DND-41 (cell line): Measurements from ENCODE around the gene NAPA.

Experiments used
- ATAC-seq: fragments of 200-7000 bp; cut with Tn5 transposase; 3 replicates; pipeline ENCODE4 v1.9.1; 2021; ENCODE audit warnings: low read depth; ENCODE audit not compliant: insufficient read depth
- DNase-seq: peaks from one replicate; pipeline ENCODE4 v3.0.0-alpha.2; 2020
- H2AFZ ChIP-seq: 2 replicates; pipeline ENCODE4 v1.6.0; 2012; ENCODE audit warnings: low read depth, low read length
- H3K27ac ChIP-seq: 2 replicates; pipeline ENCODE4 v1.5.1; 2012; ENCODE audit warnings: low read length, inconsistent platforms
- H3K27me3 ChIP-seq: fragments of 200-600 bp; sonication (generic); 2 replicates; pipeline ENCODE4 v1.6.0; 2012; ENCODE audit warnings: low read length, mild to moderate bottlenecking, inconsistent platforms; ENCODE audit not compliant: insufficient read depth, poor library complexity
- H3K36me3 ChIP-seq: 2 replicates; pipeline ENCODE4 v1.5.1; 2012; ENCODE audit warnings: low read length, inconsistent platforms; ENCODE audit not compliant: insufficient read depth
- H3K4me1 ChIP-seq: 2 replicates; pipeline ENCODE4 v1.5.1; 2012; ENCODE audit warnings: mild to moderate bottlenecking, low read length; ENCODE audit not compliant: insufficient read depth
- H3K4me2 ChIP-seq: 2 replicates; pipeline ENCODE4 v1.6.0; 2012; ENCODE audit warnings: mild to moderate bottlenecking, moderate library complexity, low read length, inconsistent platforms; ENCODE audit not compliant: insufficient read depth
- H3K4me3 ChIP-seq, 2 experiments: fragments of 200-600 bp in 1 of 2; shearing (Covaris generic) in 1 of 2; 2 replicates each; pipeline ENCODE4 v1.5.1; 2012 to 2016; ENCODE audit warnings: inconsistent platforms in 2 of 2, low read length in 2 of 2, mild to moderate bottlenecking in 2 of 2, low read depth in 1 of 2, moderate library complexity in 1 of 2
- H3K79me2 ChIP-seq: 2 replicates; pipeline ENCODE4 v1.6.0; 2012; ENCODE audit warnings: low read length, inconsistent platforms; ENCODE audit not compliant: insufficient read depth
- H3K9ac ChIP-seq: 2 replicates; pipeline ENCODE4 v1.6.0; 2012; ENCODE audit warnings: low read depth, mild to moderate bottlenecking, inconsistent platforms, low read length, moderate library complexity
- H3K9me3 ChIP-seq: 2 replicates; pipeline ENCODE4 v1.5.1; 2012; ENCODE audit warnings: low read length, moderate library complexity, mild to moderate bottlenecking, inconsistent platforms; ENCODE audit not compliant: insufficient read depth, severe bottlenecking
- H4K20me1 ChIP-seq: 2 replicates; pipeline ENCODE4 v1.6.0; 2012; ENCODE audit warnings: low read length; ENCODE audit not compliant: insufficient read depth
- CTCF ChIP-seq: IDR thresholded peaks from 2 replicates; pipeline ENCODE4 v1.5.1; 2012; ENCODE audit warnings: borderline replicate concordance, low read length, moderate library complexity, mild to moderate bottlenecking; ENCODE audit not compliant: poor library complexity, severe bottlenecking; ENCODE audit errors: extremely low read depth
- EZH2 ChIP-seq: IDR thresholded peaks from 3 replicates; pipeline ENCODE4 v1.6.1; 2012; ENCODE audit warnings: borderline replicate concordance, low read depth, mild to moderate bottlenecking, moderate library complexity, low read length, inconsistent platforms; ENCODE audit not compliant: severe bottlenecking

The NAPA gene

GRCh38 chr19:47495478-47496372, 19.1 kb downstream of the NAPA start:
- Histone ChIP-seq H3K9me3 (no peaks in the 10 kb centered on the region), H3K4me1 (no peaks in the 10 kb centered on the region), H3K4me2 (no peak overlapping the region), H3K27me3 (no peaks in the 10 kb centered on the region), H2AFZ (no peak overlapping the region), H3K36me3 (peaks cover 83% of the 10 kb centered on the region), H4K20me1 (peaks cover 44% of the 10 kb centered on the region), H3K4me3 (no peak overlapping the region), H3K9ac (no peak overlapping the region), H3K79me2 (no peaks in the 10 kb centered on the region; the same call in 1 of the 2 replicates), H3K27ac (no peak overlapping the region)
- ATAC-seq (no peak), DNase-seq (no peak)
- TF ChIP-seq CTCF, result no peak
- no peak for TF ChIP-seq EZH2

- no peaks in the 10 kb centered on the region; the same call in 1 of the 2 replicates for H3K79me2 ChIP-seq
- ATAC-seq (no peak), DNase-seq (no peak)
- TF ChIP-seq CTCF (no peak), EZH2 (no peak)
- H4K20me1 ChIP-seq, result peaks cover 44% of the 10 kb centered on the region
- H3K27me3 ChIP-seq, result no peaks in the 10 kb centered on the region
- H3K9me3 ChIP-seq, result no peaks in the 10 kb centered on the region
- no peak overlapping the region for H3K9ac ChIP-seq
- no peaks in the 10 kb centered on the region for H3K4me1 ChIP-seq
- H3K27ac ChIP-seq, result no peak overlapping the region
- H2AFZ ChIP-seq, result no peak overlapping the region
- H3K36me3 ChIP-seq, result peaks cover 83% of the 10 kb centered on the region
- no peak overlapping the region for H3K4me3 ChIP-seq
- no peak overlapping the region for H3K4me2 ChIP-seq
Observed at GRCh38 chr19:47494729-47495128, 20.1 kb downstream of the NAPA start.

GRCh38 chr19:47494211-47494547, 20.7 kb downstream of the NAPA start:
- no peak overlapping the region for H3K27ac ChIP-seq
- H4K20me1 ChIP-seq, result peaks cover 40% of the 10 kb centered on the region
- no peaks in the 10 kb centered on the region for H3K27me3 ChIP-seq
- H2AFZ ChIP-seq, result no peak overlapping the region
- H3K4me3 ChIP-seq, result no peak overlapping the region
- no peak overlapping the region for H3K4me2 ChIP-seq
- no peak for DNase-seq
- H3K9ac ChIP-seq, result no peak overlapping the region
- H3K4me1 ChIP-seq, result no peaks in the 10 kb centered on the region
- no peaks in the 10 kb centered on the region for H3K9me3 ChIP-seq
- peaks cover 83% of the 10 kb centered on the region for H3K36me3 ChIP-seq
- no peak for TF ChIP-seq EZH2
- TF ChIP-seq CTCF, result no peak
- no peaks in the 10 kb centered on the region for H3K79me2 ChIP-seq
- ATAC-seq, result no peak
